Dermis microvascular lymphatic vessel endothelial cell (primary cell): Measurements from ENCODE around the gene STOM. TPM values are rescaled to one million over a fixed set of nuclear protein-coding genes. Genes with fewer than 3 reads are reported as not detected.
"Not testable (repeated sequence)": the region's sequence is repeated elsewhere in the genome, so short reads cannot be mapped to it uniquely, and the experiment has no call there.

Experiments used
- DNase-seq, 2 donors: peaks; one replicate each; pipeline versions ENCODE4 v3.0.0 to v3.0.0-alpha.2; 2010; ENCODE audit warnings: low read depth in 2 of 2
- total RNA-seq: library from RNA; depleted of rRNA; stranded (reverse); fragments of >200 nt; gene quantifications from 2 replicates; pipeline ENCODE4 v1.2.1, GENCODE V29; 2014

STOM gene
- total RNA-seq: 225 and 320 TPM in 2 replicates

- DNase-seq: peak; percentile 73 to 86
Observed at GRCh38 chr9:121369595-121370265, at the start of gene STOM. Gene STOM (minus strand): TSS chr9:121370250. CDS start chr9:121370187, 63 bp downstream.

DNA sequence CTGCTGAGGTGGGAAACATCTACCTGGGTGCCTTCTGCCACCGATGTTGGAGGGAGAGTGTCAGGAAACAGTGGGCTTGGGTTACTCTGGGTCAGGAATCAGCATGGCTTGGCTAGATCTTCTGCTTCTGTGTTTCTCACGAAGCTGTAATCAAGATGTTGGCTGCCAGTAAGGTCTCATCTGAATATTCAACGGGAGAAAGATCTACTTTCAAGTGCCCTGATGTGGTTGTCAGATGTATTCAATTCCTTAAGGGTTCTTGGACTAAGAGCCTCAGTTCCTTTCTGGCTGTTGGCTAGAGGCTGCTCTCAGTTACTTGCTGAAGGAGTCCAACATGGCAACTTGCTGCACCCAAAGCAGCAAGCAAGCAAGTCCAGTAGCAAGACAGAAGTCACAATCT lies 41.9 kb upstream of the STOM start:
- no peak for DNase-seq

DNA sequence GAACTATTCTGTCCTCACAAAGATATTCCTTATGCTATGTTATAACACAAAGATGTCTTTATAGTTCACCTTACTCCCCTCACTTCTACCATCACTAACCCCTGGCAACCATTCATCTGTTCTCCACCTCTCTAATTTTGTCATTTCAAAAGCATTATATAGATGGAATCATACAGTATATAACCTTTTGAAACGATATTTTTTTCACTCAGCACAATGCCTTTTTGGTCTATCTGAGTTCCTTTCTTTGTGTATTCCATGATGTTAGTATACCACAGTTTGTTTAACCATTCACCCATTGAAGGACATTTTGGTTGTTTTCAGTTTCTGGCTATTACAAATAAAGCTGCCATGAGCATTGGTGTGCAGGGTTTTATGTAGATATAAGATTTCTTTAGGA lies 35.8 kb upstream of the STOM start:
- no peak for DNase-seq

- DNase-seq: no peak
Observed at GRCh38 chr9:121404906-121405305, 34.9 kb upstream of the STOM start.

GRCh38 chr9:121399883-121400607 lies 30.0 kb upstream of the STOM start:
- peak; percentile 54 to 79 for DNase-seq

DNA sequence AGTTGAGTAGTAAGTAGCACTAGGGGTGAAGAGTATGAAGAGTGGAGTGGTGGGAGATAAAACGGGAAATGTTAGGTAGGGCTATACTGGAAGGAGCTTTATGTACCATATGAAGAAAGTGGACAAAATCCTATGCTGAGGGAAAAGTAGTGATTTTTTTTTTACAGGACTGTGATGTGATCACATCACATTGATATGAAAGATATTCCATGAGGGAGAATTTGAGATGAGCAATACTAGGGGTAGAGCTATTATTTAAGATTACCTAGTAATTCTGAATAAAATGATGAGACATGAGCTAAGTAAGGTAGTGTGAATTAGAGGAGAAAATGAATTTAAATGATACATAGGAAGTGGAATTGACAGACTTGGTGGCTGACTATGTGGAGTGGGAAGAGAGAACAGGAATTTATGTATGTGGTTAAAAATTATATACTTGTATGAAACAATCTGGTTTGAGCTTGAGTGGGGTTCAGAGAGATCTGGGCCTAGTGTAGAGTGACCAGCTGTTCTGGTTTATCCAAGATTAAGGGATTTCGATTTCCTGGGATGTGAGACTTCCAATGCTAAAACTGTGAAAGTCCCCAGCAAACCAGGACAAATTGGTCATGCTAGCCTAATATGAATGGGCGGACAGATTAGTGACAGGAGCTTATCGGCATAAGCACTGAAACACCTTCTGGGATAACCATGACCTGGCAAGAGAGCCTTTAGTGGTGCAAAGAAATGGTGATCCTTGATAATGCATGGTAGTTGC lies 29.3 kb upstream of the STOM start:
- no peak for DNase-seq

GRCh38 chr9:121398374-121398773 lies 28.3 kb upstream of the STOM start:
- peak in 1 of 2 donors; percentile 50 for DNase-seq

DNA sequence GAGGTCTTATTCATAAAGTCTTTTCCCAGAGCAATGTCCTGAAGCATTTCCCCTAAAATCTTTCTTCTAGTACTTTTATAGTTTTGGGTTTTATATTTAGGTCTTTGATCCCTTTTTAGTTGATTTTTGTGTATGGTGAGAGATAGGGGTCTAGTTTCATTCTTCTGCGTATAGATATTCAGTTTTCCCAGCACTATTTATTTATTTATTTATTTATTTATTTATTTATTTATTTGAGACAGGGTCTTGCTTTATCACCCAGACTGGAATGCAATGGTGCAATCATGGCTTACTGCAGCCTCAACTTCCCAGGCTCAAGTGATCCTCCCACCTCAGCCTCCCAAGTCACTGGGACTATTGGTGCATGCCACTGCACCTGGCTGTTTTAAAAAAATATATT lies 27.2 kb upstream of the STOM start:
- not testable (repeated sequence) for DNase-seq

GRCh38 chr9:121395558-121395957 lies 25.5 kb upstream of the STOM start:
- DNase-seq: no peak

DNA sequence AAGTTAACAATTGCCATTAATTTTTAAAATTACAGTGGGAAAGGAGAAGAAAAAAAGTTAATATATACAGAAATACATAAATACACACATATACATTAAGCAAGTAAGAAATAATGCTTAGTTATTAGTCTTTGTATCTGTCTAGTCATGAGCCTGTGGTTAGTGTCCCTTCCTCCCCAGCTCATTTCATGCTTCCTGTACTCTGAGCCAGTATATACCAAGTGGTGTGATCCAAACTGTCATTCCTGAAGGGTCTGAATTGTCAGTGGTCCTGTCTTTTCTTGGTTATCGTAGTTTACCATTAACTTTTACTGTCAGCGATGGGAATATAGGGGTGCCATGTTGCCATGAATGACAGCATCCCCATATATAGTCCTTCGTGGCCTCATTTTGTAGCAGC lies 24.2 kb upstream of the STOM start:
- DNase-seq: peak in 1 of 2 donors; percentile 37

DNA sequence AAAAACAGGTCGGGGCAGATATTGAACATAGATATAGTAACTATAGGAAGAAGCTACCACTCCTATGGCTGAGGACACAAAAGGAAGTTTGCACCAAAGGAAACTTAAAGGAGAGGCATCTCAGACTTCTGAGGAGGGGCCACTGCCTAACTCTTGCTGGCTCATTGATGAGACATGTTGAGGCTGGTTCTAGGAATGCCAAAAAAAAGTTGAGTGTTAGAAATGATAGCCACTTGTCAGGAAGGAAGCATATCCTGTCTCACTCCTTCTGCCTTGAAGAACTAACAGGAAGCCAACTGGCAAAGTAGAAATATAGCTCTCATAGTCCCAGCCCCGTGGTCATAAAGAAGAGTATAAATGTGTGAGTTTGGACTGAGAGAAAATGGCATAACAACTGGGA lies 23.3 kb upstream of the STOM start:
- DNase-seq: peak in 1 of 2 donors; percentile 34

- DNase-seq: no peak
Observed at GRCh38 chr9:121390372-121390771, 20.3 kb upstream of the STOM start.

DNA sequence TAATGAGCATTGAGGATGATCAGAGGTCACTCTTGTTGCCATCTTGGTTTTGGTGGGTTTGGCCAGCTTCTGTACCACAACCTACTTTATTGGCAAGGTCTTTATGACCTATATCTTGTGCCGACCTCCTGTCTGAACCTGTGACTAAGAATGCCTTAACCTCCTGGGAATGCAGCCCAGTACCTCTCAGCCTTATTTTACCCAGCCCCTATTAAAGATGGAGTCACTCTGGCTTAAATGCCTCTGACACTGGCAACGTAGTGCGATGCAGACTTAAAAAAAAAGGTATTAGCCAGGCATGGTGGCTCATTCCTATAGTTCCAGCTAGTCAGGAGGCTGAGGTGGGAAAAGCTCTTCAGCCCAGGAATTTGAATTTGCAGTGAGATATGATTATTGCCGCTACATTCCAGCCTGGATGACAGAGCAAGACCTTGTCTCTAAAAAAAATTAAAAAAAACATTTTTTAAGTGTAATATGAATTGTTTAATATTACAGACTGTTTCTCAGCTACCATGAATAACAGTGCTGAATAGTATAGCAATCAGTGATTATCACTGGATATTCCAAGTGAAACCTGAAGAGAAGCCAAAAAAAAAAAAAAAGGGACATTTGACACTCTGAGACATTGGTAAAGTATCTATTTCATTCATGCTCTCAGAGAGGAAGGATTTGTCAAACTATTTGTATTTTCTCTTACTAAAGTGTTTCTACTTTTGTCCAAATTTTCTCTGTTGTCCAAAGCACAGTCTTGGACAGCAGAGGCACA lies 18.3 kb upstream of the STOM start:
- DNase-seq: no peak

DNA sequence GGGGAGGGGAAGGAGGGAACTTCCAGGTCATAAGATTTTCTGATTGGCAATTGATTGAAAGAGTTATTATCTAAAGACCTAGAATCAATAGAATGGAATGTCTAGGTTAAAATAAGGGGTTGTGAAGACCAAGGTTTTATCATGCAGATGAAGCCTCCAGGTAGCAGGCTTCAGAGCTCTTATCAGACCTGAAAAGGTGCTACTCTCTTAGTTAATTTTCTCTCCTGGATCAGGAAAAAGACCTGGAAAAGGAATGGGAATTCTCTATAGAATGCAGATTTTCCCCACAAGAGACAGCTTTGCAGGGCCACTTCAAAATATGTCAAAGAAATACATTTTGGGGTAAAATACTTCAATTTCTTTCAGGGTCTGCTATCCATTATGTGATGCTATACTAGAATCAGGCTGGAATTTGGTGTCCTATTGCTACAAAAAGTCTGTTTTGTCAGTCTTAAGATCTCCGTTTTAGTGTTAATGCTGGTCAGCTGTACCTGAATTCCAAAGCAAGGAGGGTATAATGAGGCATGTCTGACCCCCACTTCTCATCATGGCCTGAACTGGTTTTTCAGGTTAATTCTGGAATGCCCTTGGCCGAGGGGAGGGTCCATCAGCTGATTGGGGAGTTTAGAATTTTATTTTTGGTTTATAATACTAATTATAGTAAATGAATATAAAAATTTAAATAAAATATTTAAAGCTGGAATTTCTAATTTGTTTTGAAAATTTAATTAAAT lies 16.6 kb upstream of the STOM start:
- no peak for DNase-seq

DNA sequence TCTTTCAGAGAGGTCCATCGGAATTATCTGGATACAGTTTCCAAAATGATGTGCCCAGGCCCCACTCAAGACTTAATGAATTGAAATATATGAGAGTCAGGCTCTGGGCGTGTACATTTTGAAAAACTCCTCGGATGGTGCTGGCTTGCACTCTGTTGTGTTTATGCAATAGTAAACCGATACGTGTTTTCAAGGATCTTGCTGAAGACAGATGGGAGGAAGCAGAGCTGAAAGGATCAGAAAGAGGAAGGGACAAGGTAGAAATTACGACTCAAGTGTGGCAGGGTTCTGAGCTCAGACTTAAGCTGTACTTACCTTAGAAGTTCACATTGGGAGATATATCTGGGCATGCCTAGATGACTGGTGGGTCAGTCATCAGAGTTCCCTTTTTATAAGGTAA lies 13.7 kb upstream of the STOM start:
- no peak for DNase-seq

DNA sequence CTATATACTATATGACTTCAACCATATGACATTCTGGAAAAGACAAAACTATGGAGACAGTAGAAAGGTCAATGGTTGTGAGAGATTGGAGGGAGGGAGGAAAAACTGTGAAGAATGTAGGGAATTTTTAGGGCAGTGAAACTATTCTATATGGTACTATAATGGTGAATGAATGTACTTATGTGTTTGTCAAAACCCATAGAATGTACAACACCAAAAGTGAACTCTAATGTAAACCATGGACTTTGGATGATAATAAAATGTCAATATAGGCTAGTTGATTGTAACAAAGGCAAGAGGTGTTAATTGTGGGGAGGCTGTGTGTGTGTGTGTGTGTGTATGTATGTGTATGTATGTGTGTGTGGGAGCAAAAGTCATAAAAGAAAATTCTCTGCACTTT lies 10.8 kb upstream of the STOM start:
- no peak for DNase-seq

DNA sequence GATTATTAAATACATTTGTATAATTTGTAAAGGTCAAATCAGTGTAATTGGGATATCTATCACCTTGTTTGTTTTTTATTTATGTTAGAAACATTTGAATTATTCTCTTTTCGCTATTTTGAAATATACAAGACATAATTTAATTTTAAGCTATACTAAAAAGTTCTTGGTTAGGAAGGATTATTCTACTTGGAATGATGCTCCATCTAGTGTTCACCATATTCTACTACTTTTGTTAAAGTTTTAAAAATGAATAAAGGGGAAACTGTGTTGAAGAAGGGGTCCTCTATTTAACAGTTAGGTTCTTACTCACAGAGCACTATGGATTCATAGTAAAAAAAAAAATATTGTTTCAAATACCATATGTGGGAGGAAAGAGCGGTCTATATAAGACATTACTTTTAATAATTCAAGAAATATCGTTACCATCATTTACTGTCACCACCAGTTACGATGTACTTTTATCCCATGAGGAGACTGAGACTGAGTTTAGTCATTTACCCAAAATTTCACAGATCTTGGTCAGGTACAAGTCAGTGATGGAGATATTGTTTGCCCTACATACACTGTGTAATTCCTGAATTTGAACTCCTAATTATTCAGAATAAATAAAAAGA lies 6.3 kb upstream of the STOM start:
- peak; percentile 42 to 45 for DNase-seq

GRCh38 chr9:121373011-121373729 lies 3.1 kb upstream of the STOM start:
- DNase-seq: no peak

- no peak for DNase-seq
Observed at GRCh38 chr9:121372239-121373010, 2.4 kb upstream of the STOM start.
